ENCODE results near the gene RIMBP2.

- TF ChIP-seq CTCF (conservative IDR thresholded peaks at IDR 0.05; ENCODE audit: low read depth, low read length), result no peak
- no peak for TF ChIP-seq EZH2 (IDR thresholded peaks at IDR 0.05; ENCODE audit: borderline replicate concordance, low read depth, low read length, poor library complexity, severe bottlenecking)
These were observed 142.3 kb downstream of the RIMBP2 start for GRCh38 chr12:130573766-130574165.
